OCI-LY7 (cell line): ENCODE results near the gene ASCC2. TPM values are rescaled to one million over a fixed set of nuclear protein-coding genes. Genes with fewer than 3 reads are reported as not detected.

Experiments
- BruUV-seq: library from RNA; stranded (reverse); fragments of 400-500 nt; replicated peaks from 2 replicates; lab custom pipeline; 2021; lab: Mats Ljungman, UMichigan
- CTCF ChIA-PET: fragments of 300-600 bp; sonication (Branson Sonifier 250); formaldehyde crosslinking; loops from one replicate; lab custom pipeline; 2022; ENCODE audit warnings: antibody characterized with exemption; ENCODE audit not compliant: unreplicated experiment; lab: Charles Lee
- POLR2A ChIA-PET: fragments of 300-600 bp; sonication (Branson Sonifier 250); formaldehyde crosslinking; loops from one replicate; lab custom pipeline; 2022; ENCODE audit warnings: antibody characterized with exemption; lab: Charles Lee
- DNase-seq: peaks from one replicate; pipeline ENCODE4 v3.0.0-alpha.2; 2015; ENCODE audit warnings: low spot score
- H2AFZ ChIP-seq: fragments of 200-600 bp; sonication (generic), shearing (Covaris generic); 2 replicates; pipeline ENCODE4 v1.6.1; 2014; ENCODE audit warnings: mild to moderate bottlenecking, antibody characterized with exemption, low read length, moderate library complexity
- H3K27ac ChIP-seq: fragments of 200-600 bp; sonication (generic); 2 replicates; pipeline ENCODE4 v1.5.1; 2014; ENCODE audit warnings: mixed run types, low read depth, mild to moderate bottlenecking, moderate library complexity, low read length, inconsistent platforms; ENCODE audit not compliant: poor library complexity, severe bottlenecking
- H3K36me3 ChIP-seq: fragments of 200-600 bp; sonication (generic); 2 replicates; pipeline ENCODE4 v1.6.1; 2014; ENCODE audit warnings: mild to moderate bottlenecking, antibody characterized with exemption, low read length, moderate library complexity, mixed read lengths; ENCODE audit not compliant: insufficient read depth
- H3K4me1 ChIP-seq: fragments of 200-600 bp; sonication (generic); 2 replicates; pipeline ENCODE4 v1.5.1; 2014; ENCODE audit warnings: mild to moderate bottlenecking, low read length; ENCODE audit not compliant: insufficient read depth, poor library complexity, severe bottlenecking
- H3K4me2 ChIP-seq: fragments of 200-600 bp; sonication (generic); 2 replicates; pipeline ENCODE4 v1.6.1; 2014; ENCODE audit warnings: mild to moderate bottlenecking, low read length
- H3K4me3 ChIP-seq: fragments of 200-600 bp; sonication (generic); 2 replicates; pipeline ENCODE4 v1.5.1; 2014; ENCODE audit warnings: mild to moderate bottlenecking, low read depth, low read length; ENCODE audit not compliant: poor library complexity, severe bottlenecking
- H3K79me2 ChIP-seq: fragments of 200-600 bp; sonication (generic); 2 replicates; pipeline ENCODE4 v1.6.1; 2016; ENCODE audit warnings: low read depth, mild to moderate bottlenecking, low read length, moderate library complexity, mixed read lengths; ENCODE audit not compliant: insufficient read depth
- H3K9me2 ChIP-seq: fragments of 200-600 bp; sonication (generic); 2 replicates; pipeline ENCODE4 v1.6.1; 2016; ENCODE audit warnings: mild to moderate bottlenecking, low read length, mixed read lengths; ENCODE audit not compliant: insufficient read depth
- H3K9me3 ChIP-seq: fragments of 200-600 bp; sonication (generic); 2 replicates; pipeline ENCODE4 v1.6.1; 2014; ENCODE audit warnings: mild to moderate bottlenecking, mixed run types, low read length, mixed read lengths
- H4K20me1 ChIP-seq: fragments of 200-600 bp; sonication (generic); 2 replicates; pipeline ENCODE4 v1.6.1; 2014; ENCODE audit warnings: mild to moderate bottlenecking, antibody characterized with exemption, low read length, moderate library complexity, mixed read lengths; ENCODE audit not compliant: insufficient read depth
- CTCF ChIP-seq: fragments of 200-600 bp; sonication (generic); conservative IDR thresholded peaks from 2 replicates; pipeline ENCODE4 v1.5.1; 2014; ENCODE audit warnings: mild to moderate bottlenecking, antibody characterized with exemption, low read length, moderate library complexity, mixed read lengths
- EZH2phosphoT487 ChIP-seq: fragments of 200-600 bp; sonication (generic); IDR thresholded peaks from 2 replicates; pipeline ENCODE4 v1.6.1; 2018; ENCODE audit warnings: low read depth, borderline replicate concordance, mild to moderate bottlenecking, mixed run types, antibody characterized with exemption, low read length, moderate library complexity, mixed read lengths
- intact Hi-C: fragments of 100-400 bp; cut with micrococcal nuclease; formaldehyde crosslinking; loops from one replicate; pipeline ENCODE4 v1.10.0; 2022; ENCODE audit not compliant: unreplicated experiment
- total RNA-seq, 2 experiments: library from RNA; depleted of rRNA in 1 of 2; stranded (reverse); fragments of >200 nt in 1 of 2; shearing (Covaris generic) in 1 of 2; gene quantifications; 2 replicates each; pipeline ENCODE4 v1.2.3, GENCODE V29; 2014 to 2022

ASCC2 gene
- total RNA-seq, 2 experiments from 2014 or later = 40.2 to 68.8 TPM

GRCh38 chr22:29848111-29848510, 10.0 kb upstream of the ASCC2 start:
- H3K4me3 ChIP-seq = no peak overlapping the region
- H3K27ac ChIP-seq = no peak overlapping the region
- no peaks in the 10 kb centered on the region for H3K79me2 ChIP-seq
- POLR2A ChIA-PET = no interaction called here
- no peak for DNase-seq
- H3K9me3 ChIP-seq = no peaks in the 10 kb centered on the region
- intact Hi-C loops = no loop called here
- TF ChIP-seq EZH2phosphoT487 (no peak), CTCF (no peak)
- H3K4me1 ChIP-seq = no peaks in the 10 kb centered on the region
- no peaks in the 10 kb centered on the region for H3K9me2 ChIP-seq
- H3K4me2 ChIP-seq = no peak overlapping the region
- CTCF ChIA-PET = no interaction called here
- no TSS peak for BruUV-seq
- no peaks in the 10 kb centered on the region for H3K36me3 ChIP-seq
- no peak overlapping the region for H2AFZ ChIP-seq
- no peaks in the 10 kb centered on the region for H4K20me1 ChIP-seq

GRCh38 chr22:29846290-29846689, 8.2 kb upstream of the ASCC2 start:
- Histone ChIP-seq H3K9me3 (no peaks in the 10 kb centered on the region), H4K20me1 (no peaks in the 10 kb centered on the region), H3K79me2 (no peaks in the 10 kb centered on the region), H3K9me2 (no peaks in the 10 kb centered on the region), H3K4me1 (no peaks in the 10 kb centered on the region), H3K4me2 (no peak overlapping the region), H3K36me3 (no peaks in the 10 kb centered on the region), H2AFZ (no peak overlapping the region), H3K27ac (no peak overlapping the region), H3K4me3 (no peak overlapping the region)
- no TSS peak for BruUV-seq
- POLR2A ChIA-PET = interaction anchor here (1.0 kb wide), 2 partner anchors 15 to 31 kb away, joined by 3 to 10 read pairs; no protein-coding TSS in a partner anchor
- intact Hi-C loops = no loop called here
- CTCF ChIA-PET = no interaction called here
- no peak for TF ChIP-seq EZH2phosphoT487
- no peak for TF ChIP-seq CTCF
- no peak for DNase-seq

- intact Hi-C loops = no loop called here
- Histone ChIP-seq H3K4me1 (peaks cover 6% of the 10 kb centered on the region), H3K9me3 (no peaks in the 10 kb centered on the region), H3K79me2 (peaks cover 1% of the 10 kb centered on the region; the same call in 1 of the 2 replicates), H2AFZ (no peak overlapping the region), H3K9me2 (no peaks in the 10 kb centered on the region), H3K27ac (no peak overlapping the region), H4K20me1 (no peaks in the 10 kb centered on the region), H3K4me3 (no peak overlapping the region), H3K4me2 (no peak overlapping the region), H3K36me3 (no peaks in the 10 kb centered on the region)
- no TSS peak for BruUV-seq
- DNase-seq = no peak
- ChIA-PET CTCF (no interaction called here), POLR2A (interaction anchor here (0.5 kb wide), 1 partner anchor 40 kb away, joined by 4 read pairs; no protein-coding TSS in a partner anchor)
- no peak for TF ChIP-seq EZH2phosphoT487
- TF ChIP-seq CTCF = no peak
Measured at GRCh38 chr22:29842740-29843139, 4.7 kb upstream of the ASCC2 start.
